PC-9 (cell line): ENCODE measurements around the gene BPIFB3. TPM values are rescaled to one million over a fixed set of nuclear protein-coding genes. Genes with fewer than 3 reads are reported as not detected.

Experiments
- BruUV-seq: library from RNA; stranded (reverse); fragments of 400-500 nt; replicated peaks from 2 replicates; lab custom pipeline; 2021; lab: Mats Ljungman, UMichigan
- CTCF ChIA-PET: fragments of 300-600 bp; sonication (Branson Sonifier 250); formaldehyde crosslinking; loops from one replicate; lab custom pipeline; 2022; ENCODE audit warnings: antibody characterized with exemption; lab: Charles Lee
- POLR2A ChIA-PET: fragments of 300-600 bp; sonication (Branson Sonifier 250); formaldehyde crosslinking; loops from one replicate; lab custom pipeline; 2022; ENCODE audit warnings: antibody characterized with exemption; ENCODE audit not compliant: unreplicated experiment; lab: Charles Lee
- DNase-seq, 2 experiments: peaks; one replicate each; pipeline versions ENCODE4 v3.0.0 to v3.0.0-alpha.2; 2015 to 2022; ENCODE audit warnings: mixed read lengths in 1 of 2
- H2AFZ ChIP-seq: fragments of 200-600 bp; sonication (generic); 2 replicates; pipeline ENCODE4 v1.8.1; 2017; ENCODE audit warnings: antibody characterized with exemption
- H3F3A ChIP-seq: fragments of 200-600 bp; sonication (generic); 2 replicates; pipeline ENCODE4 v1.8.1; 2017; ENCODE audit warnings: antibody characterized with exemption, mild to moderate bottlenecking, low read depth; ENCODE audit not compliant: insufficient read depth
- H3K27ac ChIP-seq: fragments of 200-600 bp; sonication (generic); 2 replicates; pipeline ENCODE4 v1.6.1; 2016; ENCODE audit warnings: mixed run types
- H3K27me3 ChIP-seq: fragments of 200-600 bp; sonication (generic); 2 replicates; pipeline ENCODE4 v1.6.1; 2016; ENCODE audit warnings: low read depth, mixed run types; ENCODE audit not compliant: insufficient read depth
- H3K36me3 ChIP-seq: fragments of 200-600 bp; sonication (generic); 2 replicates; pipeline ENCODE4 v1.6.1; 2016; ENCODE audit warnings: low read depth, mixed run types
- H3K4me1 ChIP-seq: fragments of 200-600 bp; sonication (generic); replicated peaks from 2 replicates; pipeline ENCODE4 v1.6.1; 2016; ENCODE audit warnings: mixed run types; ENCODE audit not compliant: insufficient read depth
- H3K4me2 ChIP-seq: fragments of 200-600 bp; sonication (generic); 2 replicates; pipeline ENCODE4 v1.6.1; 2017; ENCODE audit warnings: mixed run types
- H3K4me3 ChIP-seq: fragments of 200-600 bp; sonication (generic); 2 replicates; pipeline ENCODE4 v1.6.1; 2016; ENCODE audit warnings: mixed run types
- H3K79me2 ChIP-seq: fragments of 200-600 bp; sonication (generic); 2 replicates; pipeline ENCODE4 v1.6.1; 2017; ENCODE audit warnings: low read depth, mixed run types
- H3K9me2 ChIP-seq: fragments of 200-600 bp; sonication (generic); 2 replicates; pipeline ENCODE4 v1.8.1; 2017; ENCODE audit warnings: mild to moderate bottlenecking; ENCODE audit not compliant: insufficient read depth
- H3K9me3 ChIP-seq: fragments of 200-600 bp; sonication (generic); 2 replicates; pipeline ENCODE4 v1.8.1; 2016; ENCODE audit warnings: low read depth; ENCODE audit not compliant: insufficient read depth
- H4K20me1 ChIP-seq: fragments of 200-600 bp; sonication (generic); 2 replicates; pipeline ENCODE4 v1.8.1; 2017; ENCODE audit not compliant: insufficient read depth
- EZH2 ChIP-seq: fragments of 200-600 bp; sonication (generic); IDR thresholded peaks from 2 replicates; pipeline ENCODE4 v1.8.0; 2017; ENCODE audit warnings: antibody characterized with exemption, low read depth
- intact Hi-C: fragments of 100-400 bp; cut with micrococcal nuclease; formaldehyde crosslinking; loops from one replicate; pipeline ENCODE4 v1.10.0; 2022; ENCODE audit not compliant: unreplicated experiment
- total RNA-seq: library from RNA; stranded (reverse); gene quantifications from 2 replicates; pipeline ENCODE4 v1.2.3, GENCODE V29; 2021
- TF ChIP-seq, protein P1 (sequence below): fragments of 200-600 bp; sonication (generic); conservative IDR thresholded peaks from 2 replicates; pipeline ENCODE4 v1.6.1; 2017; ENCODE audit warnings: mixed run types, antibody characterized with exemption, mild to moderate bottlenecking, moderate library complexity

BPIFB3 gene
- total RNA-seq, 1 experiment from 2014 or later: not detected

DNA sequence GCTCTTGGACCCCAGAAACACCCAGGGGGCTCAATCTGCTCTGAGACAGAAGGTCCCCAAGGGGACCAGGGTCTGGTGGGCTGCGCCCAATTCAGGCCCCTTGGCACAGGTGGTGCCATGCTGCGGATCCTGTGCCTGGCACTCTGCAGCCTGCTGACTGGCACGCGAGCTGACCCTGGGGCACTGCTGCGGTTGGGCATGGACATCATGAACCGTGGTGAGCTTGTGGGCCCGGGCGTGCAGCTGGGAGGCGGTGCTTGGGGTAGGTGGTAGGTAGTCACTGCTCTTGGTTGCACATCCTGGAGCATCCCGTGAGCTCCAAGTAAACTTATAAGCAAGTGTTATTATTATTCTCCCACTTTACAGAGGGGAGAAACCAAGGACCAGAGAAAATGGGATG, 22.2 kb upstream of the BPIFB3 start, which contains the start of gene BPIFB6:
TSS of gene BPIFB6 (plus strand) at position 118 of the 400 bp plus-strand sequence. CDS start at position 118, 0 bp downstream.
- CTCF ChIA-PET: no interaction called here
- no peak within 1 kb of the TSS for H2AFZ ChIP-seq

GRCh38 chr20:33032555-33032954, 21.1 kb upstream of the BPIFB3 start:
- Histone ChIP-seq H2AFZ (no peak overlapping the region), H3K27me3 (peaks cover 98% of the 10 kb centered on the region), H3K4me2 (no peak overlapping the region), H4K20me1 (no peaks in the 10 kb centered on the region), H3K4me3 (no peak overlapping the region), H3K79me2 (no peaks in the 10 kb centered on the region), H3K4me1 (no peaks in the 10 kb centered on the region), H3K27ac (no peak overlapping the region), H3K36me3 (no peaks in the 10 kb centered on the region), H3K9me3 (no peaks in the 10 kb centered on the region), H3F3A (no peaks in the 10 kb centered on the region), H3K9me2 (no peaks in the 10 kb centered on the region)
- TF ChIP-seq EZH2: no peak
- TF ChIP-seq, protein P1, sequence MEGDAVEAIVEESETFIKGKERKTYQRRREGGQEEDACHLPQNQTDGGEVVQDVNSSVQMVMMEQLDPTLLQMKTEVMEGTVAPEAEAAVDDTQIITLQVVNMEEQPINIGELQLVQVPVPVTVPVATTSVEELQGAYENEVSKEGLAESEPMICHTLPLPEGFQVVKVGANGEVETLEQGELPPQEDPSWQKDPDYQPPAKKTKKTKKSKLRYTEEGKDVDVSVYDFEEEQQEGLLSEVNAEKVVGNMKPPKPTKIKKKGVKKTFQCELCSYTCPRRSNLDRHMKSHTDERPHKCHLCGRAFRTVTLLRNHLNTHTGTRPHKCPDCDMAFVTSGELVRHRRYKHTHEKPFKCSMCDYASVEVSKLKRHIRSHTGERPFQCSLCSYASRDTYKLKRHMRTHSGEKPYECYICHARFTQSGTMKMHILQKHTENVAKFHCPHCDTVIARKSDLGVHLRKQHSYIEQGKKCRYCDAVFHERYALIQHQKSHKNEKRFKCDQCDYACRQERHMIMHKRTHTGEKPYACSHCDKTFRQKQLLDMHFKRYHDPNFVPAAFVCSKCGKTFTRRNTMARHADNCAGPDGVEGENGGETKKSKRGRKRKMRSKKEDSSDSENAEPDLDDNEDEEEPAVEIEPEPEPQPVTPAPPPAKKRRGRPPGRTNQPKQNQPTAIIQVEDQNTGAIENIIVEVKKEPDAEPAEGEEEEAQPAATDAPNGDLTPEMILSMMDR: no peak
- BruUV-seq: no TSS peak
- intact Hi-C loops: no loop called here
- DNase-seq: no peak
- ChIA-PET POLR2A (no interaction called here), CTCF (no interaction called here)

More for the DNA sequence above, 22.2 kb upstream of the BPIFB3 start, which contains the start of gene BPIFB6:
- DNase-seq: no peak
- Histone ChIP-seq H3K27ac (no peak within 1 kb of the TSS), H3K4me1 (no peaks in the 10 kb centered on the region), H3F3A (no peaks in the 10 kb centered on the region), H3K79me2 (no peaks in the 10 kb centered on the region), H3K4me3 (no peak within 1 kb of the TSS), H3K36me3 (no peaks in the 10 kb centered on the region), H3K9me3 (no peaks in the 10 kb centered on the region), H3K4me2 (no peak within 1 kb of the TSS), H4K20me1 (no peaks in the 10 kb centered on the region), H3K9me2 (no peaks in the 10 kb centered on the region), H3K27me3 (peaks cover 96% of the 10 kb centered on the region)
- no TSS peak for BruUV-seq
- POLR2A ChIA-PET: no interaction called here
- intact Hi-C loops: no loop called here
- no peak for TF ChIP-seq EZH2
- TF ChIP-seq, protein P1: no peak

DNA sequence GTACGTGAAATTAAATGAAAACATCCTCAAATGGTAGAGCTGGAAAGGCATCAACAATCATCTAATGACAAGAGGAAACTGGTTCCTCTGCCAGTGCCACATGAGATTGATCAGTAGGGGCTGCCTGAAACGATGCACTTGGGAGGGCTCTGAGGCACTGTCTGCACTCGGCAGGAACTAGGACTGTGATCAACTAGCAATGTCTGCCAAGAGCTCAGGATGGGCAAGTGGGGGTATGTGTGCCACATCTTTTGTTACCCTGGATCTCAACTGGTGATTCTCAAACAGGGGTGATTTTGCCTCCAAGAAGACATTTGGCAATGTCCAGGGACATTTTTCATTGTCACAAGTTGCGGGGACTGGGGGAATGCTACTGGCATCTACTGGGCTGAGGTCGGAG, 20.3 kb upstream of the BPIFB3 start:
- POLR2A ChIA-PET: no interaction called here
- Histone ChIP-seq H3K79me2 (no peaks in the 10 kb centered on the region), H3K36me3 (no peaks in the 10 kb centered on the region), H3K4me3 (no peak overlapping the region), H3K9me2 (no peaks in the 10 kb centered on the region), H3K4me1 (no peaks in the 10 kb centered on the region), H4K20me1 (no peaks in the 10 kb centered on the region), H3K27ac (no peak overlapping the region), H3K9me3 (no peaks in the 10 kb centered on the region), H3F3A (no peaks in the 10 kb centered on the region), H3K27me3 (peaks cover 99% of the 10 kb centered on the region), H3K4me2 (no peak overlapping the region), H2AFZ (no peak overlapping the region)
- intact Hi-C loops: no loop called here
- BruUV-seq: no TSS peak
- CTCF ChIA-PET: no interaction called here
- TF ChIP-seq, protein P1: no peak
- no peak for TF ChIP-seq EZH2
- no peak for DNase-seq
